CD4-positive, alpha-beta memory T cell (primary cell): ENCODE measurements around the gene C17orf114.

Source experiments
- CTCF ChIA-PET: fragments of 350-600 bp; sonication (Branson Sonifier 250); formaldehyde crosslinking; loops from one replicate; lab custom pipeline; 2021; ENCODE audit warnings: inconsistent platforms; ENCODE audit not compliant: partially characterized antibody; lab: Charles Lee
- POLR2A ChIA-PET: fragments of 350-600 bp; sonication (Branson Sonifier 250); formaldehyde crosslinking; loops from one replicate; lab custom pipeline; 2021; ENCODE audit not compliant: partially characterized antibody; lab: Charles Lee
- DNase-seq, 5 donors: peaks; one replicate each; pipeline versions ENCODE4 v3.0.0 to v3.0.0-alpha.2; 2020 to 2022; ENCODE audit warnings: mixed read lengths in 1 of 5
- H3K27ac ChIP-seq: one replicate; pipeline ENCODE4 v1.7.0; 2013; ENCODE audit warnings: low read depth, low read length
- H3K27me3 ChIP-seq: 2 replicates; pipeline ENCODE4 v1.7.0; 2013; ENCODE audit warnings: mild to moderate bottlenecking, low read length, moderate library complexity; ENCODE audit not compliant: insufficient read depth
- H3K36me3 ChIP-seq: 2 replicates; pipeline ENCODE4 v1.7.0; 2013; ENCODE audit warnings: mild to moderate bottlenecking, low read length, moderate library complexity; ENCODE audit not compliant: insufficient read depth
- H3K4me1 ChIP-seq: 2 replicates; pipeline ENCODE4 v1.7.0; 2013; ENCODE audit warnings: mild to moderate bottlenecking, low read length, moderate library complexity; ENCODE audit not compliant: insufficient read depth
- H3K4me3 ChIP-seq, 2 donors: one replicate each; pipeline ENCODE4 v1.7.0; 2013; ENCODE audit warnings: low read length in 2 of 2, mild to moderate bottlenecking in 1 of 2
- H3K9me3 ChIP-seq, 2 donors: one replicate each; pipeline ENCODE4 v1.7.0; 2013; ENCODE audit warnings: low read length in 2 of 2, control low read depth in 1 of 2; ENCODE audit not compliant: control insufficient read depth in 1 of 2
- H3K27ac Mint-ChIP-seq, 7 donors: one replicate each; pipeline ENCODE4 v1.8.0; 2020 to 2021; ENCODE audit warnings: mixed read lengths in 7 of 7, mild to moderate bottlenecking in 6 of 7, inconsistent platforms in 3 of 7, moderate library complexity in 3 of 7
- H3K27me3 Mint-ChIP-seq, 2 donors: one replicate each; pipeline ENCODE4 v1.8.0; 2020 to 2021; ENCODE audit warnings: mixed read lengths in 2 of 2
- H3K36me3 Mint-ChIP-seq, 2 donors: one replicate each; pipeline ENCODE4 v1.8.0; 2020 to 2021; ENCODE audit warnings: mixed read lengths in 2 of 2, inconsistent platforms in 1 of 2, mild to moderate bottlenecking in 1 of 2
- H3K4me1 Mint-ChIP-seq, 4 donors: one replicate each; pipeline ENCODE4 v1.8.0; 2020 to 2021; ENCODE audit warnings: mixed read lengths in 4 of 4, mild to moderate bottlenecking in 1 of 4
- H3K4me3 Mint-ChIP-seq, 8 donors: one replicate each; pipeline ENCODE4 v1.8.0; 2020 to 2021; ENCODE audit warnings: mixed read lengths in 8 of 8, mild to moderate bottlenecking in 7 of 8, moderate library complexity in 6 of 8, inconsistent platforms in 3 of 8
- H3K9me3 Mint-ChIP-seq, 8 donors: one replicate each; pipeline ENCODE4 v1.8.0; 2020 to 2021; ENCODE audit warnings: mixed read lengths in 8 of 8, mild to moderate bottlenecking in 5 of 8, inconsistent platforms in 3 of 8, moderate library complexity in 1 of 8
- intact Hi-C: fragments of 100-400 bp; cut with micrococcal nuclease; formaldehyde crosslinking; loops from one replicate; pipeline ENCODE4 v1.15.1; 2023

C17orf114 gene

GRCh38 chr17:4843321-4844000 lies 41.3 kb upstream of the C17orf114 start:
- H3K36me3 ChIP-seq, result peaks cover 9% of the 10 kb centered on the region
- Mint-ChIP-seq H3K27ac (no peak overlapping the region), H3K4me3 (no peak overlapping the region), H3K9me3 (no peaks in the 10 kb centered on the region), H3K4me1 (peaks cover 47 to 77% (median 58%) of the 10 kb centered on the region in 4 donors), H3K36me3 (peaks cover 10 to 15% of the 10 kb centered on the region in 2 donors), H3K27me3 (no peaks in the 10 kb centered on the region)
- intact Hi-C loops, result no loop called here
- H3K9me3 ChIP-seq, result no peaks in the 10 kb centered on the region
- H3K4me3 ChIP-seq, result no peak overlapping the region
- ChIA-PET POLR2A (interaction anchor here (0.9 kb wide), 1 partner anchor 9 kb away, joined by 3 read pairs; no protein-coding TSS in a partner anchor), CTCF (no interaction called here)
- DNase-seq, result no peak
- peaks cover 32% of the 10 kb centered on the region for H3K4me1 ChIP-seq
- H3K27ac ChIP-seq, result no peak overlapping the region
- no peaks in the 10 kb centered on the region for H3K27me3 ChIP-seq

- H3K4me1 Mint-ChIP-seq, result peaks cover 50 to 81% (median 59%) of the 10 kb centered on the region in 4 donors
- peaks cover 12% of the 10 kb centered on the region for H3K36me3 ChIP-seq
- H3K9me3 ChIP-seq, result no peaks in the 10 kb centered on the region
- intact Hi-C loops, result no loop called here
- no peaks in the 10 kb centered on the region for H3K27me3 ChIP-seq
- peak overlapping the region in 1 of 7 donors; percentile 42 for H3K27ac Mint-ChIP-seq
- POLR2A ChIA-PET, result no interaction called here
- H3K9me3 Mint-ChIP-seq, result no peaks in the 10 kb centered on the region
- no peak overlapping the region for H3K4me3 Mint-ChIP-seq
- H3K4me1 ChIP-seq, result peaks cover 35% of the 10 kb centered on the region
- H3K27ac ChIP-seq, result no peak overlapping the region
- no peak overlapping the region for H3K4me3 ChIP-seq
- H3K27me3 Mint-ChIP-seq, result no peaks in the 10 kb centered on the region
- CTCF ChIA-PET, result no interaction called here
- peaks cover 14 to 18% of the 10 kb centered on the region in 2 donors for H3K36me3 Mint-ChIP-seq
- DNase-seq, result no peak
These were observed 40.2 kb upstream of the C17orf114 start for GRCh38 chr17:4842376-4842775.

- ChIA-PET CTCF (no interaction called here), POLR2A (interaction anchor here (0.7 to 1.4 kb wide), 2 partner anchors 9 to 34 kb away, joined by 3 to 6 read pairs; partner anchors contain the start of gene PLD2)
- no peaks in the 10 kb centered on the region for H3K9me3 Mint-ChIP-seq
- intact Hi-C loops, result no loop called here
- H3K27me3 Mint-ChIP-seq, result no peaks in the 10 kb centered on the region
- Histone ChIP-seq H3K4me1 (peaks cover 44% of the 10 kb centered on the region), H3K9me3 (no peaks in the 10 kb centered on the region), H3K27ac (no peak overlapping the region), H3K36me3 (peaks cover 12% of the 10 kb centered on the region), H3K4me3 (no peak overlapping the region), H3K27me3 (no peaks in the 10 kb centered on the region)
- H3K27ac Mint-ChIP-seq, result peak overlapping the region; percentile 1 to 72 (median 53)
- peak overlapping the region in 6 of 8 donors; percentile 20 to 72 (median 38) for H3K4me3 Mint-ChIP-seq
- peaks cover 53 to 79% (median 56%) of the 10 kb centered on the region in 4 donors for H3K4me1 Mint-ChIP-seq
- peaks cover 11 to 14% of the 10 kb centered on the region in 2 donors for H3K36me3 Mint-ChIP-seq
- peak in 2 of 5 donors; percentile 25 to 48 for DNase-seq
These were observed 38.7 kb upstream of the C17orf114 start for GRCh38 chr17:4840893-4841242.

GRCh38 chr17:4839965-4840892 lies 38.1 kb upstream of the C17orf114 start:
- peaks cover 51% of the 10 kb centered on the region for H3K4me1 ChIP-seq
- peaks cover 57 to 82% (median 58%) of the 10 kb centered on the region in 4 donors for H3K4me1 Mint-ChIP-seq

GRCh38 chr17:4839221-4839620 lies 37.1 kb upstream of the C17orf114 start:
- no peak for DNase-seq
- ChIA-PET POLR2A (interaction anchor here (1.0 to 1.4 kb wide), 2 partner anchors 43 to 129 kb away, joined by 3 to 4 read pairs; partner anchors contain the start of gene PSMB6), CTCF (interaction anchor here (0.9 kb wide), 1 partner anchor 131 kb away, joined by 3 read pairs; no protein-coding TSS in a partner anchor)
- peaks cover 61% of the 10 kb centered on the region for H3K4me1 ChIP-seq
- Mint-ChIP-seq H3K36me3 (peaks cover 10 to 14% of the 10 kb centered on the region in 2 donors), H3K27ac (peak overlapping the region in 4 of 7 donors; percentile 15 to 85 (median 30)), H3K27me3 (no peaks in the 10 kb centered on the region), H3K4me3 (peak overlapping the region in 1 of 8 donors; percentile 43), H3K4me1 (peaks cover 58 to 82% (median 63%) of the 10 kb centered on the region in 4 donors), H3K9me3 (no peaks in the 10 kb centered on the region)
- H3K4me3 ChIP-seq, result no peak overlapping the region
- H3K36me3 ChIP-seq, result peaks cover 4% of the 10 kb centered on the region
- no peaks in the 10 kb centered on the region for H3K27me3 ChIP-seq
- intact Hi-C loops, result loop anchor here (10.0 kb wide), 1 partner anchor 46 kb away; no protein-coding TSS in a partner anchor
- no peaks in the 10 kb centered on the region for H3K9me3 ChIP-seq
- no peak overlapping the region for H3K27ac ChIP-seq

More at GRCh38 chr17:4839965-4840892, 38.1 kb upstream of the C17orf114 start:
- no peaks in the 10 kb centered on the region for H3K27me3 Mint-ChIP-seq
- Histone ChIP-seq H3K27me3 (no peaks in the 10 kb centered on the region), H3K36me3 (peaks cover 12% of the 10 kb centered on the region), H3K27ac (no peak overlapping the region), H3K9me3 (no peaks in the 10 kb centered on the region), H3K4me3 (no peak overlapping the region)
- intact Hi-C loops, result loop anchor here (10.0 kb wide), 1 partner anchor 45 kb away; no protein-coding TSS in a partner anchor
- no peaks in the 10 kb centered on the region for H3K9me3 Mint-ChIP-seq
- DNase-seq, result no peak
- CTCF ChIA-PET, result interaction anchor here (0.9 kb wide), 1 partner anchor 132 kb away, joined by 3 read pairs; no protein-coding TSS in a partner anchor
- POLR2A ChIA-PET, result interaction anchor here (0.7 to 1.4 kb wide), 2 partner anchors 9 to 33 kb away, joined by 3 to 6 read pairs; partner anchors contain the start of gene PLD2
- peaks cover 10 to 14% of the 10 kb centered on the region in 2 donors for H3K36me3 Mint-ChIP-seq
- peak overlapping the region; percentile 19 to 72 (median 54) for H3K27ac Mint-ChIP-seq
- H3K4me3 Mint-ChIP-seq, result peak overlapping the region in 7 of 8 donors; percentile 4 to 72 (median 34)

- DNase-seq, result no peak
- peaks cover 62% of the 10 kb centered on the region for H3K4me1 ChIP-seq
- H3K9me3 Mint-ChIP-seq, result no peaks in the 10 kb centered on the region
- peak overlapping the region in 2 of 8 donors; percentile 15 to 24 for H3K4me3 Mint-ChIP-seq
- intact Hi-C loops, result loop anchor here (10.0 kb wide), 1 partner anchor 46 kb away; no protein-coding TSS in a partner anchor
- no peaks in the 10 kb centered on the region for H3K27me3 ChIP-seq
- peaks cover 10 to 15% of the 10 kb centered on the region in 2 donors for H3K36me3 Mint-ChIP-seq
- no peaks in the 10 kb centered on the region for H3K27me3 Mint-ChIP-seq
- H3K4me3 ChIP-seq, result no peak overlapping the region
- peaks cover 59 to 82% (median 68%) of the 10 kb centered on the region in 4 donors for H3K4me1 Mint-ChIP-seq
- H3K36me3 ChIP-seq, result peaks cover 3% of the 10 kb centered on the region
- ChIA-PET CTCF (interaction anchor here (1.0 to 1.2 kb wide), 2 partner anchors 43 to 128 kb away, joined by 3 to 4 read pairs; no protein-coding TSS in a partner anchor), POLR2A (interaction anchor here (1.2 to 1.4 kb wide), 2 partner anchors 31 to 42 kb away, joined by 4 read pairs; partner anchors contain the start of genes PLD2 and PSMB6)
- no peak overlapping the region for H3K27ac ChIP-seq
- peak overlapping the region in 1 of 7 donors; percentile 12 for H3K27ac Mint-ChIP-seq
- H3K9me3 ChIP-seq, result no peaks in the 10 kb centered on the region
These were observed 36.2 kb upstream of the C17orf114 start for GRCh38 chr17:4838309-4838785.
